Measurements from ENCODE around the gene CARD10. TPM values are rescaled to one million over a fixed set of nuclear protein-coding genes. Genes with fewer than 3 reads are reported as not detected.

CARD10 gene
- polyA plus RNA-seq, 1 donor from 2014 or later, result 0.36 TPM

- Histone ChIP-seq H3K27ac (ENCODE audit: low read length) (no peak within 1 kb of the TSS), H2AFZ (ENCODE audit: low read depth, low read length) (no peak within 1 kb of the TSS), H4K20me1 (ENCODE audit: insufficient read depth) (no peaks in the 10 kb centered on the region), H3K9me2 (ENCODE audit: insufficient read depth, low read length) (no peaks in the 10 kb centered on the region), H3F3A (ENCODE audit: insufficient read depth, low read length, poor library complexity, severe bottlenecking) (no peaks in the 10 kb centered on the region), H3K9ac (ENCODE audit: low read length) (no peak within 1 kb of the TSS), H3K27me3 (ENCODE audit: insufficient read depth, low read depth, low read length) (peaks cover 31% of the 10 kb centered on the region), H3K4me3 (ENCODE audit: low read length) (peak within 1 kb of the TSS; percentile 57), H3K9me3 (ENCODE audit: low read length) (no peaks in the 10 kb centered on the region), H3K4me2 (ENCODE audit: low read length) (no peak within 1 kb of the TSS), H3K79me2 (replicated peaks; ENCODE audit: insufficient read depth, low read length) (no peaks in the 10 kb centered on the region), H3K36me3 (ENCODE audit: insufficient read depth, low read length) (no peaks in the 10 kb centered on the region)
- no peak for TF ChIP-seq TAF1 (IDR thresholded peaks at IDR 0.05; ENCODE audit: low read depth)
- TF ChIP-seq EZH2 (IDR thresholded peaks at IDR 0.05; ENCODE audit: borderline replicate concordance, insufficient read depth, low read length, poor library complexity, severe bottlenecking), result peak; percentile 60
Observed at GRCh38 chr22:37559901-37560607, 40.8 kb upstream of the CARD10 start, which contains the start of gene CDC42EP1. Gene CDC42EP1 (plus strand): TSS chr22:37560480. CDS start chr22:37566350, 5,870 bp downstream.

DNA sequence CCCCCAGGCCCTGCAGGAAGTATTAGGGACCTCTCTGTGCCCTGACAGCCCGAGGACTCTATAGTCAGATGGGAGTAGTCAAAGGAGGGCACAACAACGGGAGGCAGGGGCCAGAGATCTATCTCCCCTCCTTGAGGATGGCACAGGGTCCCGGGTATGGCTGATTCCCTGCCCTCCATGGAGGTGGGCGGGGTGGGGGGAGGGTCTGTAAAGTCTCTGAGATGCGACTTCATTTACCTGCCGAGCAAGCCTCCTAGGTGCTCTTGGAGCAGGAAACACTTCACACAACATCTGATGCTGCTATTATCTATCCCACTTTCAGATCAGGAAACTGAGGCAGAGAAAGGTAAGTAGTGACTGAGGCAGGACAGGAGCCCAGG lies 40.3 kb upstream of the CARD10 start:
- H3K9me3 ChIP-seq (ENCODE audit: low read length), result no peaks in the 10 kb centered on the region
- no peaks in the 10 kb centered on the region for H3F3A ChIP-seq (ENCODE audit: insufficient read depth, low read length, poor library complexity, severe bottlenecking)
- H3K4me2 ChIP-seq (ENCODE audit: low read length), result no peak overlapping the region
- H3K9ac ChIP-seq (ENCODE audit: low read length), result no peak overlapping the region
- no peaks in the 10 kb centered on the region for H3K9me2 ChIP-seq (ENCODE audit: insufficient read depth, low read length)
- H3K27me3 ChIP-seq (ENCODE audit: insufficient read depth, low read depth, low read length), result peaks cover 31% of the 10 kb centered on the region
- no peak overlapping the region for H3K27ac ChIP-seq (ENCODE audit: low read length)
- H3K36me3 ChIP-seq (ENCODE audit: insufficient read depth, low read length), result no peaks in the 10 kb centered on the region
- no peaks in the 10 kb centered on the region for H3K79me2 ChIP-seq (replicated peaks; ENCODE audit: insufficient read depth, low read length)
- no peak overlapping the region for H3K4me3 ChIP-seq (ENCODE audit: low read length)
- H4K20me1 ChIP-seq (ENCODE audit: insufficient read depth), result no peaks in the 10 kb centered on the region
- no peak for TF ChIP-seq REST (IDR thresholded peaks at IDR 0.05; ENCODE audit: borderline replicate concordance)
- no peak for TF ChIP-seq EP300 (conservative IDR thresholded peaks at IDR 0.05; ENCODE audit: poor library complexity, severe bottlenecking)
- TF ChIP-seq TAF1 (IDR thresholded peaks at IDR 0.05; ENCODE audit: low read depth), result no peak
- no peak for TF ChIP-seq SMC3 (conservative IDR thresholded peaks at IDR 0.05; ENCODE audit: poor library complexity)
- TF ChIP-seq, protein P1, sequence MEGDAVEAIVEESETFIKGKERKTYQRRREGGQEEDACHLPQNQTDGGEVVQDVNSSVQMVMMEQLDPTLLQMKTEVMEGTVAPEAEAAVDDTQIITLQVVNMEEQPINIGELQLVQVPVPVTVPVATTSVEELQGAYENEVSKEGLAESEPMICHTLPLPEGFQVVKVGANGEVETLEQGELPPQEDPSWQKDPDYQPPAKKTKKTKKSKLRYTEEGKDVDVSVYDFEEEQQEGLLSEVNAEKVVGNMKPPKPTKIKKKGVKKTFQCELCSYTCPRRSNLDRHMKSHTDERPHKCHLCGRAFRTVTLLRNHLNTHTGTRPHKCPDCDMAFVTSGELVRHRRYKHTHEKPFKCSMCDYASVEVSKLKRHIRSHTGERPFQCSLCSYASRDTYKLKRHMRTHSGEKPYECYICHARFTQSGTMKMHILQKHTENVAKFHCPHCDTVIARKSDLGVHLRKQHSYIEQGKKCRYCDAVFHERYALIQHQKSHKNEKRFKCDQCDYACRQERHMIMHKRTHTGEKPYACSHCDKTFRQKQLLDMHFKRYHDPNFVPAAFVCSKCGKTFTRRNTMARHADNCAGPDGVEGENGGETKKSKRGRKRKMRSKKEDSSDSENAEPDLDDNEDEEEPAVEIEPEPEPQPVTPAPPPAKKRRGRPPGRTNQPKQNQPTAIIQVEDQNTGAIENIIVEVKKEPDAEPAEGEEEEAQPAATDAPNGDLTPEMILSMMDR (IDR thresholded peaks at IDR 0.05; ENCODE audit: poor library complexity, severe bottlenecking), result no peak
- no peak for TF ChIP-seq POLR2AphosphoS5 (IDR thresholded peaks at IDR 0.05)
- TF ChIP-seq RAD21 (conservative IDR thresholded peaks at IDR 0.05), result no peak
- no peak for TF ChIP-seq EZH2 (IDR thresholded peaks at IDR 0.05; ENCODE audit: borderline replicate concordance, insufficient read depth, low read length, poor library complexity, severe bottlenecking)
- TF ChIP-seq MXI1 (conservative IDR thresholded peaks at IDR 0.05; ENCODE audit: poor library complexity, severe bottlenecking), result no peak
- H2AFZ ChIP-seq (ENCODE audit: low read depth, low read length), result no peak overlapping the region
